Measurements from ENCODE around the gene CDK9. TPM values are rescaled to one million over a fixed set of nuclear protein-coding genes. Genes with fewer than 3 reads are reported as not detected.
"Not testable (repeated sequence)": the region's sequence is repeated elsewhere in the genome, so short reads cannot be mapped to it uniquely, and the experiment has no call there.

CDK9 gene
- total RNA-seq, 1 donor from 2014 or later, result 48.4 TPM

- intact Hi-C loops (cut with micrococcal nuclease), result no loop called here
- ATAC-seq, result no peak
These were observed 8.4 kb upstream of the CDK9 start for GRCh38 chr9:127777368-127777980.

GRCh38 chr9:127778280-127779135 is 7.3 kb upstream of the CDK9 start, which contains the start of gene SH2D3C:
TSS of gene SH2D3C (minus strand) at chr9:127778666. CDS start at chr9:127778627, 39 bp downstream.
- intact Hi-C loops (cut with micrococcal nuclease), result no loop called here
- peak; percentile 75 for DNase-seq
- peak; percentile 76 for ATAC-seq

More at GRCh38 chr9:127777368-127777980, 8.4 kb upstream of the CDK9 start:
- DNase-seq, result no peak

DNA sequence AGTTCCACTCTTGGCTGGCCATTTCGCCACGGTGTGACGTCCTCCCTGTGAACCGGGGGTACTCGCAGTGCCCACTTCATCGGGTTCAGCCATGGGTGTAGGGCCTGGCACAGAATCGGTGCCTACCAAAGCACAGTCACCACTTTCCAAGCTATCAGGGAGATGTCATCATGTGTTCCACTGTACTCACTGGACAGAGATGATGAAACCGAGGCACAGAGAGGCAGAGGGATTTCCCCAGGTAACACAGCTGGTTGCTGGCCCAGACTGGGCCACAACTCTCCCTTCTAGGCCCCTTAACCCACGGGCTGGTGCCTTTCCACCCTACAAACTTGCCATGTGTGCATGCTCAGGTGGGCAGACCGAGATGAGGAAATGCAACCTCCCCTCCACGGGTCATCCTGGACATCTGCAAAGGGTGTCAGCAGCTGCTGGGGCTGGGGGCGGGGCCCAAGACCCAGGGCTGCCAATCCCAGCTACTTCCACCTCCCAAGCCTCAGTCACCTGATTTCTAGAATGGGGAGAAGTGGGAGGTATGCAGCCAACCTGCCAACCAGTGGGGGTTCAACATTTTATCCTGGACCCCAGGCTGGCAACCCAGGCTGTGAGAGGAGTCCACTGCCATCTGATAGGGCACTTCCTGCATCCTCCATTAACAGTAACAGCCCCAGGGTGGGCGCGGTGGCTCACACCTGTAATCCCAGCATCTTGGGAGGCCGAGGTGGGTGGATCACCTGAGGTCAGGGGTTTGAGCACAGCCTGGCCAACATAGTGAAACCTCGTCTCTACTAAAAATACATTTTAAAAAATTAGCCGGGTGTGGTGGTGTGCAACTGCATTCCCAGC is 6.5 kb upstream of the CDK9 start:
- peak; percentile 33 for ATAC-seq
- no peak for DNase-seq
- intact Hi-C loops (cut with micrococcal nuclease), result no loop called here

GRCh38 chr9:127780126-127780885 is 5.5 kb upstream of the CDK9 start:
- DNase-seq (no peak), ATAC-seq (no peak)
- intact Hi-C loops (cut with micrococcal nuclease), result loop anchor here (5.0 to 10.0 kb wide), 2 partner anchors 43 to 94 kb away; partner anchors contain the start of genes AK1 and TOR2A

DNA sequence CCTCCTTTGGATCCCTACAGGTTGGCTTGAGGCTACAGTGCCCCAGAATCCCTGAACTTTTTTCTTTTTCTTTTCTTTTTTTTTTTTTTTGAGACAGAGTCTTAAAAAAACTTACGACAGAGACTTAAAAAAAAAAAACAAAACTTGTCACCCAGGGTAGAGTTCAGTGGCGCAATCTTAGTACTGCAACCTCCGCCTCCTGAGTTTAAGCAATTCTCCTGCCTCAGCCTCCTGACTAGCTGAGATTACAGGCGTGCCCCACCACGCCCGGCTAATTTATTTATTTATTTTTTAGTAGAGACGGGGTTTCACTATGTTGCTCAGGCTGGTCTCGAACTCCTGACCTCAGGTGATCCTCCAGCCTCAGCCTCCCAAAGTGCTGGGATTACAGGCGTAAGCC is 4.9 kb upstream of the CDK9 start:
- intact Hi-C loops (cut with micrococcal nuclease), result loop anchor here (5.0 to 10.0 kb wide), 2 partner anchors 44 to 94 kb away; partner anchors contain the start of genes AK1 and TOR2A
- not testable (repeated sequence) for ATAC-seq, DNase-seq

- DNase-seq, result no peak
- intact Hi-C loops (cut with micrococcal nuclease), result loop anchor here (5.0 to 10.0 kb wide), 2 partner anchors 45 to 93 kb away; partner anchors contain the start of genes AK1 and TOR2A
- no peak for ATAC-seq
These were observed 4.0 kb upstream of the CDK9 start for GRCh38 chr9:127781806-127782205.

GRCh38 chr9:127783111-127784008 is 2.5 kb upstream of the CDK9 start:
- no peak for ATAC-seq
- intact Hi-C loops (cut with micrococcal nuclease), result loop anchor here (5.0 to 10.0 kb wide), 2 partner anchors 46 to 91 kb away; partner anchors contain the start of genes AK1 and TOR2A
- peak; percentile 67 for DNase-seq

GRCh38 chr9:127785023-127785932 is 556 bp upstream of the CDK9 start:
- intact Hi-C loops (cut with micrococcal nuclease), result loop anchor here (10.0 kb wide), 1 partner anchor 90 kb away; the partner anchor contains the start of gene AK1
- DNase-seq (peak; percentile 93), ATAC-seq (peak; percentile 76)

- intact Hi-C loops (cut with micrococcal nuclease), result loop anchor here (10.0 kb wide), 1 partner anchor 88 kb away; the partner anchor contains the start of gene AK1
- ATAC-seq, result no peak
- no peak for DNase-seq
These were observed 905 bp downstream of the CDK9 start for GRCh38 chr9:127786773-127787104.

DNA sequence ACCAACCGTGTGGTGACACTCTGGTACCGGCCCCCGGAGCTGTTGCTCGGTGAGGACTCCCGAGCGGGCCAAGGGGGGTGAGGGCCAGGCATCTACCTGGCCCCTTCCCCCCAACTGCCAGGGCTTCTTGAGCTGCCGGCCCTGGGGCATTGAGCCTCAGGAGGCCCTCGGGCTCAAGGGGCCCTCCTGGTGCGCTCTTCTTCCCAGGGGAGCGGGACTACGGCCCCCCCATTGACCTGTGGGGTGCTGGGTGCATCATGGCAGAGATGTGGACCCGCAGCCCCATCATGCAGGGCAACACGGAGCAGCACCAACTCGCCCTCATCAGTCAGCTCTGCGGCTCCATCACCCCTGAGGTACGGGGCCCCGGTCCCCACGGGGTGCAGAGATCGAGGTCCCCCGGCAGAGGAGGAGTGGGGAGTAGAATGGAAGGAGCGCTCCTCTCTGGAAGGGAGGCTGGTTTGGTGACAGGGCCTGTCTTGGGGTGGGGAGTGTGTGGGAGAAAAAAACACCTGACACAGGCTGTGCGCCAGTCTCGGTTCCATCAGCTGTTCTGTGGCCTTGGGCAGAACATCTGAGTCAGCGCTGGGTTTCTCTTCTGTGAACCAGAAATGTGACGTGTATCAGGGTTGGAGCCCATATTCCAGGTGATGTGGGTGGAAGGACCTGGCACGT is 2.6 kb downstream of the CDK9 start:
- intact Hi-C loops (cut with micrococcal nuclease), result loop anchor here (10.0 kb wide), 1 partner anchor 86 kb away; the partner anchor contains the start of gene AK1
- DNase-seq, result no peak

GRCh38 chr9:127789179-127789578 is 3.3 kb downstream of the CDK9 start:
- ATAC-seq, result no peak
- no peak for DNase-seq
- intact Hi-C loops (cut with micrococcal nuclease), result loop anchor here (10.0 kb wide), 1 partner anchor 86 kb away; the partner anchor contains the start of gene AK1

More for the DNA sequence above, 2.6 kb downstream of the CDK9 start:
- ATAC-seq, result no peak

DNA sequence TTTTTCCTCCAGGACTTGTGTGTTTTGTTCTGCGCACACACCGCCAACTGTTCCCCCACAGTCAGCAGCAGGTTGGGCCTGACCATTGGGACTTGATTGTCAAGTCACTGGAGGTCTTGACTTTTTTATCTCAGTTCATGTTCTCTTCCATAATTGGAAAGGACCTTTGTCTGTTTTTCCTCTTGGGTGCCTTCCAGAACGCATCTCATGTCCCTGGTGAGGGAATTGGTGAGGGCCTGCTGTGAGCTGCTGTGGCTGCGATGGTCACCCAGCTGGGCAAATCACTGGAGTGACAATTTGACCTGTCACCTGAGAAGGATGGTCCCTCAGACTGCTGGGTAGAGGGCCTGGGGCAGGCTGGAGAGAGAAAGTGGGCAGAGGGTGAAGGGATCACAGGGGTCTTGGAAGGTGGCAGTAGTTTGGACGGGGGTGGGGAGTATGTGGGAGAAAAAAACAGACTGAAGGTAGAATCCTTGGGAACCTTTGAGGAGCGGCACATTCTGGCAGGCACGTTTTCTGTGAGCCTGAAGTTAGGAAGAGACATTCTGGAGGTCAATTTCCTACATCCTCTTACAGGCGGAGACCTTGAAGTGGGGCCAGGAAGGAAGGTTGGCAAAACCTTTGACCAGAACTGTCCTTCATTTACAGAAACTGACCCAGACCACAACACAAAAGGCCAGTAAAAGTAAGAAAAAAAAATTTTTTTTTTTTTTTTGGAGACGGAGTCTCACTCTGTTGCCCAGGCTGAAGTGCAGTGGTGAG is 4.4 kb downstream of the CDK9 start:
- intact Hi-C loops (cut with micrococcal nuclease), result no loop called here
- DNase-seq (no peak), ATAC-seq (no peak)

- ATAC-seq (no peak), DNase-seq (no peak)
- intact Hi-C loops (cut with micrococcal nuclease), result no loop called here
These were observed 5.3 kb downstream of the CDK9 start for GRCh38 chr9:127791085-127791484.

- ATAC-seq, result no peak
- intact Hi-C loops (cut with micrococcal nuclease), result no loop called here
These were observed 6.7 kb downstream of the CDK9 start for GRCh38 chr9:127792417-127793031.

More at GRCh38 chr9:127792417-127793031, 6.7 kb downstream of the CDK9 start:
- no peak for DNase-seq
